ENCODE results near the gene LIX1. TPM values are rescaled to one million over a fixed set of nuclear protein-coding genes. Genes with fewer than 3 reads are reported as not detected.

The LIX1 gene
- total and polyA plus RNA-seq, 2 of the 13 experiments (the other 11 are each of a cell fraction or from before 2014, with no cell fraction given) = not detected

DNA sequence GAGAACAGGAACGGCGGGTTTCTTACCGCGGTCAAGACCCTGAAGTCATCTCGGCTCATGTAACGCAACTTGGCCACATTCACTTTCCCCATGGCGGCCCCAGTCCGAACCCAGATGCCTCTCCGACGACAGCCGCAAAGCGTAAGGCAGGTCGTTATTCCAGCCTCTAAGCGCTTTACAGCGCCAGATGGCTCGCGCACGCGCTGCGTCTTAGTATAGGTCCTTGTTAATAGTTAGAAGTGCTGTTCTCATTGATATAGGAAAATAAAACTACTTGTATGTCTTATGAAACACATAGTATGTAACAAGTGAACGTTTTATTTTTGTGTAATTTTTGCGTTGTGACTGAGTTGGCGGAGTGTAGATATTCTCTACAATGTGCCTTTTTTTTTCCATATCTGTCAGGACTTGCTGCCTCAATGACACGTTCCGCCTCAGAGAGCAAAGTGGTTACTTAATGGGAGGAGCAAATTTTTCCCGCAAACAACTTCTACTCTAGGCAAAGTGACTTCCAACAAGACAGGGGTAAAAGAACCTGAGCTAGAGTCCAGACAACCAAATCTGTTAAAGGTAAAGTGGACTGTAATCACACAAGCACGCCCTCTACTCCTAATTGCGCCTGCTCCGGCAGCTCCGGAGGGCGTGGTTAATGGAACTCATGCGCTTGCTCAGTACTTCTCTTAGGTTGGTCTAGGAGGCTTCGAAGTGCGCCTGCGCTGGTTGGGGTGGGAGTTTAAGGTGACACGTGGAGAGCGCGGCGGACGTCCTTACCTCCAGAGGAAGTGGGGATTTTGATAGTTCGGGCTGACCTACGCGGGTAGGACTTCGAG lies 40.9 kb upstream of the LIX1 start, which contains the start of gene RIOK2 (continued):
- TF ChIP-seq RERE (CRISPR knock-in tag; IDR thresholded peaks at IDR 0.05; ENCODE audit: low read depth) (no peak), ZFP41 (CRISPR knock-in tag; IDR thresholded peaks at IDR 0.05; ENCODE audit: borderline replicate concordance) (no peak), ZFY (CRISPR knock-in tag; IDR thresholded peaks at IDR 0.05) (peak; percentile 38), SNAPC2 (CRISPR knock-in tag; IDR thresholded peaks at IDR 0.05) (peak; percentile 22; the same call in 1 of the 2 replicates), SRSF9 (IDR thresholded peaks at IDR 0.05; ENCODE audit: borderline replicate concordance, insufficient read depth, low read depth, low read length, poor library complexity, severe bottlenecking) (no peak), ASH2L (IDR thresholded peaks at IDR 0.05; ENCODE audit: insufficient read length, low read depth, low read length) (peak; percentile 91), TRAFD1 (CRISPR knock-in tag; IDR thresholded peaks at IDR 0.05; ENCODE audit: borderline replicate concordance) (no peak), MYC (CRISPR knock-in tag; IDR thresholded peaks at IDR 0.05; ENCODE audit: borderline replicate concordance) (peak; percentile 74), JDP2 (CRISPR knock-in tag; IDR thresholded peaks at IDR 0.05; ENCODE audit: borderline replicate concordance) (no peak), ZNF501 (CRISPR knock-in tag; IDR thresholded peaks at IDR 0.05) (peak; percentile 91), ZNF3 (CRISPR knock-in tag; IDR thresholded peaks at IDR 0.05) (peak; percentile 55)
- TF ChIP-seq, protein P1, sequence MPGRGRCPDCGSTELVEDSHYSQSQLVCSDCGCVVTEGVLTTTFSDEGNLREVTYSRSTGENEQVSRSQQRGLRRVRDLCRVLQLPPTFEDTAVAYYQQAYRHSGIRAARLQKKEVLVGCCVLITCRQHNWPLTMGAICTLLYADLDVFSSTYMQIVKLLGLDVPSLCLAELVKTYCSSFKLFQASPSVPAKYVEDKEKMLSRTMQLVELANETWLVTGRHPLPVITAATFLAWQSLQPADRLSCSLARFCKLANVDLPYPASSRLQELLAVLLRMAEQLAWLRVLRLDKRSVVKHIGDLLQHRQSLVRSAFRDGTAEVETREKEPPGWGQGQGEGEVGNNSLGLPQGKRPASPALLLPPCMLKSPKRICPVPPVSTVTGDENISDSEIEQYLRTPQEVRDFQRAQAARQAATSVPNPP (CRISPR knock-in tag; IDR thresholded peaks at IDR 0.05) = no peak
- TF ChIP-seq, protein P2, sequence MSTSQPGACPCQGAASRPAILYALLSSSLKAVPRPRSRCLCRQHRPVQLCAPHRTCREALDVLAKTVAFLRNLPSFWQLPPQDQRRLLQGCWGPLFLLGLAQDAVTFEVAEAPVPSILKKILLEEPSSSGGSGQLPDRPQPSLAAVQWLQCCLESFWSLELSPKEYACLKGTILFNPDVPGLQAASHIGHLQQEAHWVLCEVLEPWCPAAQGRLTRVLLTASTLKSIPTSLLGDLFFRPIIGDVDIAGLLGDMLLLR (CRISPR knock-in tag; IDR thresholded peaks at IDR 0.05) = peak; percentile 93
- TF ChIP-seq, protein P3, sequence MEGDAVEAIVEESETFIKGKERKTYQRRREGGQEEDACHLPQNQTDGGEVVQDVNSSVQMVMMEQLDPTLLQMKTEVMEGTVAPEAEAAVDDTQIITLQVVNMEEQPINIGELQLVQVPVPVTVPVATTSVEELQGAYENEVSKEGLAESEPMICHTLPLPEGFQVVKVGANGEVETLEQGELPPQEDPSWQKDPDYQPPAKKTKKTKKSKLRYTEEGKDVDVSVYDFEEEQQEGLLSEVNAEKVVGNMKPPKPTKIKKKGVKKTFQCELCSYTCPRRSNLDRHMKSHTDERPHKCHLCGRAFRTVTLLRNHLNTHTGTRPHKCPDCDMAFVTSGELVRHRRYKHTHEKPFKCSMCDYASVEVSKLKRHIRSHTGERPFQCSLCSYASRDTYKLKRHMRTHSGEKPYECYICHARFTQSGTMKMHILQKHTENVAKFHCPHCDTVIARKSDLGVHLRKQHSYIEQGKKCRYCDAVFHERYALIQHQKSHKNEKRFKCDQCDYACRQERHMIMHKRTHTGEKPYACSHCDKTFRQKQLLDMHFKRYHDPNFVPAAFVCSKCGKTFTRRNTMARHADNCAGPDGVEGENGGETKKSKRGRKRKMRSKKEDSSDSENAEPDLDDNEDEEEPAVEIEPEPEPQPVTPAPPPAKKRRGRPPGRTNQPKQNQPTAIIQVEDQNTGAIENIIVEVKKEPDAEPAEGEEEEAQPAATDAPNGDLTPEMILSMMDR (CRISPR knock-in tag; IDR thresholded peaks at IDR 0.05) = no peak; the same call in 1 of the 2 replicates
